Measurements from ENCODE around the gene CWF19L2.
"Not testable (repeated sequence)": the region's sequence is repeated elsewhere in the genome, so short reads cannot be mapped to it uniquely, and the experiment has no call there.

The CWF19L2 gene

DNA sequence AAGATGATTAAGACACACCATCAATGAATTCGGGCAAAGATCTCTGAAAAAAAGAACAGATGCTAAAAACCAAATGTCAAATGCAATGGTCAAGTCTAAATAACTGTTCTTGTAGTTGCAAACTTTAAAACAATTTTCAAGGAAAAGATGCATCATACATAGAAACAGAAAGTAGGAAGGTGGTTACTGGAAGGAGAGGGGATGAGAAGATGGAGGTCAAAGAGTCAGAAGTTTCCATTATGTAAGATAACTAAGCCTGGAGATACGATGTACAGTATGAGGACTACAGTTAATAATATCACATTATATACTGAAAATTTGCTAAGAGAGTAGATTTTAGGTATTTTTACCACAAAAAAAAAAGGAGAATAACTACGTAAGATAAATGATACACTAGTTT lies 27.1 kb downstream of the CWF19L2 start:
- no peak for DNase-seq

GRCh38 chr11:107427569-107428180 lies 29.9 kb downstream of the CWF19L2 start:
- DNase-seq: no peak

DNA sequence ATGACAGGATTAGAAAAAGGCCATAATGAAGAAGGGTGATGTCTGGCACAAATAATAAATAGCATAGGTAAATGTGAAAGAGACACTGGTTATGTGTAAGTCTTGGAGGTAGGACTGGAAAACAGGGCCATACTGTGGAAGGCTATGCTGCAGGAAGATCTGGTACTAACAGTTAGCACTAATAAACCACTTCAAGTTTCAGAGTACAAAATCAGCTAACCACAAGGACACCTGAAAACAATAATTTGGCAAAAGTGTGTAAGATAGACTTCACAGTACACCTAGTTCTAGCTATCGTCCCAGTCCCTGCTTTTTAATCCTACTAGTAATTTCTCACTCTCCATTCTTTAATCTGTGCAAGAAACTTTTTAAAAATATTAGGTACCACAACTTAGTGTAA lies 44.3 kb downstream of the CWF19L2 start:
- no peak for DNase-seq

DNA sequence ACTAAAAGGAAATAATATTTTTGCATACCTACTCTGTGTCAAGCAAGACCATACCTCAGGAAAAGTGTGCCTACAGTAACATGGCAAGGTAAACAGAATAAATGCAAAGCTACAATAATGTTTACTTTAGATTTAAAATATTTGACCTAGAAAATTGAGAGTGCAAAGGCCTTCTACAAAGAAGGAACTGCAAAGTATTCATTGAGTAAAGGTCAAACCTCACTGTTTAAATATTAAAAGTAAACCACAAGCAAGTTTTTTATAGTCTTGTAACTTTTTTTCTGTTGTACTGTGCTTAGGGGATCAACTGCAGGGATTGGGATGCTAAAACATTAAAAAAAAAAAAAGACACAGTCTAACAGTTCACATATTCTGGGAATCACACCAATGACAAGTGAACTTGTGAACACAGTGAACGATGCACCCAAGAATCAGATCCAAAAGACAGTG lies 48.8 kb downstream of the CWF19L2 start:
- DNase-seq: no peak

DNA sequence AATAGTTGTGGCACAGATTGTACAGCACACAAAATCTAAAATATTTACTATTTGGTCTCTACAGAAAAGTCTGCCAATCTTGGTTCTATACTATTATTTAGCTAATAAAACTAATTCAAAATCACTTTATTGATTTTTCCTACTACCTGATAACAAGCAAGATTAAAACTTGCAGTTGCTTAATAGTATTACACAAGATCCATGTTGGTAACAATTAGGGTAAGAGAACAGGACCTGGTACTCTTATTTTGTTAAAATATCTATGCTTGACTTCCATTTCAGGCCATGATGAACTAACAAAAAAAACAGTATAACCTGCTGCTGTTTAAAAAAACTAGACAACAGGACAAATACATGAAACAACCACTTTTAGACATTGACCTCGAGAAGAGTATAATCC lies 52.4 kb downstream of the CWF19L2 start:
- DNase-seq: no peak

GRCh38 chr11:107401131-107401530 lies 56.5 kb downstream of the CWF19L2 start:
- DNase-seq: not testable (repeated sequence)

GRCh38 chr11:107397357-107397756 lies 60.3 kb downstream of the CWF19L2 start:
- DNase-seq: no peak

GRCh38 chr11:107392611-107393010 lies 65.0 kb downstream of the CWF19L2 start:
- DNase-seq: no peak

- not testable (repeated sequence) for DNase-seq
Measured at GRCh38 chr11:107390701-107391100, 66.9 kb downstream of the CWF19L2 start.

DNA sequence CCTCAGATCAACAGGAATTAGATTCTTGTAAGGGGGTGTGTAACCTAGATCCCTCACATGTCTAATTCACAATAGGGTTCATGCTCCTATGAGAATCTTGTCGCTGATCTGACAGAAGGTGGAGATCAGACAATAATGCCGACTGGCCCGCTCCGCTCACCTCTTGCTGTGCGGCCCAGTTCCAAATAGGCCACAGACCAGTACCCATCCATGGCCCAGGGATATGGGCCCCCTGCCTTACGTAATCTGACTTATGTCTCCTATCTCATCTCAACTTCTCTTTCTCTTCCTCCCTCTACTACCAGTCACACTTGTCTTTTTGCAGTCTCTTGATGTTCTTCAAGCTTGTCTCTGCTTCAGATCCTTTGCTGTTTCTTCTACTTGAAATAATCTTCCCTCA lies 70.0 kb downstream of the CWF19L2 start:
- no peak for DNase-seq

DNA sequence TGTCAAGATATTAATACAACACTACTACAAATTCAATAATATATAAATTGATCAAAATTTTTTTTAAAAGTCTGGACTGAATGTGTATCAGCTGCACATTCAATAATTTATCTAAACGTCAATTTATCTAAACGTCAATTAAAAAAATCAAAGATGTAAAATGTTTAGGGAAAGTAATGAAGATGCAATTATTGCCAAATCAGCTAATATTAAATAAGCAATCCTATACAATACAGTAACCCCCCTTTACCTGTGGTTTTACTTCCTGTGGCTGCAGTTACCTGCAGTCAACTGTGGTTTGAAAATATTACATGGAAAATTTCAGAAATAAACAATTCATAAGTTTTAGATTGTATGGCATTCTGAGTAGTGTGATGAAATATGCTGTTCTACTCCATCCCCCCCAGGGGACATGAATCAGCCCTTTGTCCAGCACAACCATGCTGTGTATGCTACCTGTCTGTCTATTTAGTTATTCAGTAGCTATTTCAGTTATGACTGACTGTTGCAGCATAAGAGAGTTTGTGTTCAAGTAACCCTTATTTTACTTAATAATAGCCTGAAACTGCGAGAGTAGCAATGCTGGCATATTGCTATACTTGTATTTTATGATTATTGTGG lies 72.2 kb downstream of the CWF19L2 start:
- DNase-seq: no peak

DNA sequence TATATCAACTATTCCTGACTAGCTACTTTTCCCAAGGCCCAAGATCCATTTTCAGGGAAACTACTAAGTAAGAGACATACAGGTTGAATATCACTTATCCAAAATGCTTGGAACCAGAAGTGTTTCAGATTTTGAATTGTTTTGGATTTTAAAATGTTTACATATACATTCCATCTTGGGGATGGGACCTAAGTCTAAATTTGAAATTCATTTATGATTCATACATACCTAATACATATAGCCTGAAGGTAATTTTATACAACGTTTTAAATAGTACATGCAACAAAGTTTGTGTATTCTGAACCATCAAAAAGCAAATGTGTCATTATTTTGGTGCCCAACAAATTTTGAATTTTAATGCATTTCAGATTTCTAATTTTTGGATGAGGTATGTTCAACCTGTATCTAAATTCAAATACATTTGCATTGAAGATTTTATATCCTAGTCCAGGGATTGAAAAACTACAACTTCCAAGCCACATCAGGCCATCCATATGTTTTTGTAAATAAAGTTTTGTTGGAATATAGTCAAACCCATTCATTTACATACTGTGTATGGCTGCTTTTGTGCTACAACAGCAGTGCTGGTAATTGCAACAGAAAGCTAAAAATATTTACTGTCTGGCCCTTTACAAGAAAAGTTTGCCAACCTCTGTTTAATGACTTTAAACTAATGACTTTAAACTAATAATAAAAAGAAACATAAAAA lies 73.3 kb downstream of the CWF19L2 start:
- no peak for DNase-seq

GRCh38 chr11:107372439-107372838 lies 85.2 kb downstream of the CWF19L2 start:
- DNase-seq: no peak

- DNase-seq: no peak
Measured at GRCh38 chr11:107370390-107370789, 87.2 kb downstream of the CWF19L2 start.

GRCh38 chr11:107359701-107360100 lies 97.9 kb downstream of the CWF19L2 start:
- no peak for DNase-seq

DNA sequence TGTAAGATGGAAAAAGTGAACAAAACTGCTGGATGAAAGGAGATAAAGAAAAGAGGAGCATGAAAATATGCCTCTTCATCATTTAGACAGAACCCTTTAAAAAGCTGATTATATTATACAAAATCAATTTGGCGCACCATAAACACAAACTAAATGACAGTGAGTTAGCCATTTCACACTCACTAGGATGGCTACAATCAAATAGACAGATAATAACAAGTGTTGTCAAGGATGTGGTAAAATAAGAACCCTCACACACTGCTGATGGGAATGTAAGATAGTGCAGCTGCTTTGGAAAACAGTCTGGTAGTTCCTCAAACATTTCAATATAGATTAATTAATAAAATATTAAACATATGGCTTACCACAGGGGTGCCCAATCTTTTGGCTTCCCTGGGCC lies 99.7 kb downstream of the CWF19L2 start:
- DNase-seq: no peak

DNA sequence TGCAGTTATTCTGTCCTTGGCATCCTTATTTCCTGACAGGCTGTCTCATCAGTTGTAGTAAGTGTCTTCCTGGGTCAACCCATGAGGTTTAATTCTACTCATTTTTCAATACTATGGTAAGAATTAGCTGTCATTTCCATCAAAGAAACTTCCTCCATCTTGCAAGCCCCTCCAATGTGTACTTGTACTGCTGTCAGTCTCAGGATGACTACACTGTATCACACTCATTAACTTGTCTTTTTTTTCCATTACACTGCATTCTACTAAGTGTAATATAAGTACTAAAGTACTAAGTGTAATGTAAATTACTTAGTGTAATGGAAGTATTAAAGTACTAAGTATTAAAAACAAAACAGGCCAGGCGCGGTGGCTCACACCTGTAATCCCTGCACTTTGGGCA lies 102.8 kb downstream of the CWF19L2 start:
- DNase-seq: no peak

GRCh38 chr11:107337917-107338316 lies 119.7 kb downstream of the CWF19L2 start:
- DNase-seq: no peak

- no peak for DNase-seq
Measured at GRCh38 chr11:107331728-107332127, 125.9 kb downstream of the CWF19L2 start.

GRCh38 chr11:107329164-107329563 lies 128.5 kb downstream of the CWF19L2 start:
- no peak for DNase-seq

- no peak for DNase-seq
Measured at GRCh38 chr11:107316426-107316825, 141.2 kb downstream of the CWF19L2 start.

DNA sequence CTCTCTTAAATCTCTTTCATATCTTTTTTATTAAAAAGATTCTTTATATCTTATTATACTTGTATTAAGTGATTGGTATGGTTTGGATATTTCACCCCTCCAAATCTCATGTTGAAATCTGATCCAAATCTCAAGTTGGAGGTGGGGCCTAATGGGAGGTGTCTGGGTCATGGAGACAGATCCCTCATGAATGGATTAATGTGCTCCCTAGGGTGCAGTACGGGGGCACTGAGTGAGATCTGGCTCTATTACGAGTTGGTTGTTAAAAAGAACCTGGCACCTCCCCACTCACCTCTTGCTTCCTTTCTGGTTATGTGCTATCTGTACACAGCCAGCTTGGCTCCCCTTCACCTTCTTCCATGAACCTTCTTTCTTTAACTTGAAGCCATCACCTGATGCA lies 149.6 kb downstream of the CWF19L2 start:
- DNase-seq: no peak

GRCh38 chr11:107301878-107302277 lies 155.7 kb downstream of the CWF19L2 start:
- DNase-seq: no peak

DNA sequence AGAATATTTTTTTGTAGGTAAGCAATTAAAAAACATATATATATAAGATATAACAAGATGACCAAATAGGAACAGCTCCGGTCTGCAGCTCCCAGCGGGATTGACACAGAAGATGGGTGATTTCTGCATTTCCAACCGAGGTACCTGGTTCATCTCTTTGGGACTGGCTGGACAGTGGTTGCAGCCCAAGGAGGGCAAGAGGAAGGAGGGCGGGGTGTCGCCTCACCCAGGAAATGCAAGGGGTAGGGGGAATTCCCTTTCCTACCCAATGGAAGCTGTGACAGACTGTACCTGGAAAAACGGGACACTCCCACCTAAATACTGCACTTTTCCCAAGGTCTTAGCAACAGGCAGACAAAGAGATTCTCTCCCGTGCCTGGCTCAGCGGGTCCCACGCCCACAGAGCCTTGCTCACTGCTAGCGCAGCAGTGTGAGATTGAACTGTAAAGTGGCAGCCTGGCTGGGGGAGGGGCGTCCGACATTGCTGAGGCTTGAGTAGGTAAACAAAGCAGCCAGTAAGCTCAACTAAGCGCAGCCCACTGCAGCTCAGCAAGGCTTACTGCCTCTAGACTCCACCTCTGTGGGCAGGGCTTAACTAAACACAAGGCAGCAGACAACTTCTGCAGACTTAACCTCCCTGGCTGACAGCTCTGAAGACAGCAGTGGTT lies 163.8 kb downstream of the CWF19L2 start:
- no peak for DNase-seq

Data from activated effector memory CD4-positive, alpha-beta T cell treated with anti-CD3 and anti-CD28 coated beads, Interleukin-2, amount 50 U/mL, for 16 hours (primary cell).